Activated CD4-positive, alpha-beta T cell treated with anti-CD3 and anti-CD28 coated beads, Interleukin-2, amount 10 ng/mL, durations not matched to agents 7 days and 5 days (primary cell): Measurements from ENCODE around the gene ENAH. TPM values are rescaled to one million over a fixed set of nuclear protein-coding genes. Genes with fewer than 3 reads are reported as not detected.
A peak's percentile ranks its signal among the peaks of the same experiment; 100 is the strongest.
"Not testable (repeated sequence)": the region's sequence is repeated elsewhere in the genome, so short reads cannot be mapped to it uniquely, and the experiment has no call there.

ENCODE experiments used
- CTCF ChIA-PET: fragments of 350-600 bp; sonication (Branson Sonifier 250); formaldehyde crosslinking; loops from one replicate; lab custom pipeline; 2021; ENCODE audit warnings: antibody characterized with exemption; lab: Charles Lee
- POLR2A ChIA-PET: fragments of 350-600 bp; sonication (Branson Sonifier 250); formaldehyde crosslinking; loops from one replicate; lab custom pipeline; 2021; ENCODE audit warnings: antibody characterized with exemption; lab: Charles Lee
- DNase-seq: peaks from one replicate; pipeline ENCODE4 v3.0.0-alpha.2; 2020
- H3K27ac Mint-ChIP-seq: one replicate; pipeline ENCODE4 v1.8.0; 2021; ENCODE audit warnings: mild to moderate bottlenecking, moderate library complexity, mixed read lengths
- H3K27me3 Mint-ChIP-seq: one replicate; pipeline ENCODE4 v1.8.0; 2021; ENCODE audit warnings: mixed read lengths
- H3K36me3 Mint-ChIP-seq: one replicate; pipeline ENCODE4 v1.8.0; 2021; ENCODE audit warnings: low read depth, mixed read lengths
- H3K4me1 Mint-ChIP-seq: one replicate; pipeline ENCODE4 v1.8.0; 2021; ENCODE audit warnings: mixed read lengths
- H3K4me3 Mint-ChIP-seq: one replicate; pipeline ENCODE4 v1.8.0; 2021; ENCODE audit warnings: mild to moderate bottlenecking, moderate library complexity, mixed read lengths
- H3K9me3 Mint-ChIP-seq: one replicate; pipeline ENCODE4 v1.8.0; 2021; ENCODE audit warnings: mixed read lengths
- total RNA-seq, 2 experiments: library from RNA; stranded (reverse); gene quantifications; one replicate each; pipeline ENCODE4 v1.2.3, GENCODE V29; 2021

ENAH gene
- total RNA-seq, 2 experiments from 2014 or later: not detected

GRCh38 chr1:225473266-225473665 lies 179.7 kb downstream of the ENAH start:
- ChIA-PET POLR2A (interaction anchor here (1.0 kb wide), 1 partner anchor 29 kb away, joined by 3 read pairs; no protein-coding TSS in a partner anchor), CTCF (interaction anchor here (0.9 to 2.1 kb wide), 7 partner anchors 8 to 329 kb away, joined by 3 to 7 read pairs (median 3); partner anchors contain the start of gene SRP9)
- H3K27ac Mint-ChIP-seq: peak overlapping the region; percentile 37
- not testable (repeated sequence) for H3K9me3 Mint-ChIP-seq, H3K4me3 Mint-ChIP-seq, H3K36me3 Mint-ChIP-seq, H3K27me3 Mint-ChIP-seq
- peak; percentile 35 for DNase-seq
- H3K4me1 Mint-ChIP-seq: peaks cover 69% of the 10 kb centered on the region

- CTCF ChIA-PET: interaction anchor here (0.6 to 1.9 kb wide), 7 partner anchors 11 to 504 kb away, joined by 3 to 5 read pairs (median 3); partner anchors contain the start of gene SRP9
- no peak overlapping the region for H3K27ac Mint-ChIP-seq
- H3K4me3 Mint-ChIP-seq: no peak overlapping the region
- POLR2A ChIA-PET: no interaction called here
- H3K4me1 Mint-ChIP-seq: peaks cover 60% of the 10 kb centered on the region
- DNase-seq: no peak
- peaks cover 6% of the 10 kb centered on the region for H3K9me3 Mint-ChIP-seq
- H3K36me3 Mint-ChIP-seq: peaks cover 5% of the 10 kb centered on the region
- H3K27me3 Mint-ChIP-seq: no peaks in the 10 kb centered on the region
Measured at GRCh38 chr1:225471453-225472301, 181.2 kb downstream of the ENAH start.

- CTCF ChIA-PET: interaction anchor here (0.6 to 1.9 kb wide), 6 partner anchors 11 to 504 kb away, joined by 3 to 4 read pairs (median 3); no protein-coding TSS in a partner anchor
- H3K4me1 Mint-ChIP-seq: peaks cover 59% of the 10 kb centered on the region
- DNase-seq: no peak
- POLR2A ChIA-PET: no interaction called here
- H3K4me3 Mint-ChIP-seq: no peak overlapping the region
- peak overlapping the region; percentile 47 for H3K27ac Mint-ChIP-seq
- H3K36me3 Mint-ChIP-seq: peaks cover 3% of the 10 kb centered on the region
- no peaks in the 10 kb centered on the region for H3K27me3 Mint-ChIP-seq
- H3K9me3 Mint-ChIP-seq: peaks cover 3% of the 10 kb centered on the region
Measured at GRCh38 chr1:225471109-225471452, 181.8 kb downstream of the ENAH start.

GRCh38 chr1:225470211-225471108 lies 182.5 kb downstream of the ENAH start:
- Mint-ChIP-seq H3K4me3 (no peak overlapping the region), H3K9me3 (peaks cover 3% of the 10 kb centered on the region), H3K4me1 (peaks cover 60% of the 10 kb centered on the region), H3K27ac (peak overlapping the region; percentile 36), H3K36me3 (peaks cover 3% of the 10 kb centered on the region), H3K27me3 (no peaks in the 10 kb centered on the region)
- ChIA-PET POLR2A (no interaction called here), CTCF (interaction anchor here (0.6 to 1.9 kb wide), 3 partner anchors 15 to 159 kb away, joined by 3 to 4 read pairs (median 3); no protein-coding TSS in a partner anchor)
- DNase-seq: no peak

GRCh38 chr1:225469051-225469450 lies 183.9 kb downstream of the ENAH start:
- no peak for DNase-seq
- Mint-ChIP-seq H3K4me3 (peak overlapping the region; percentile 89), H3K4me1 (peaks cover 62% of the 10 kb centered on the region), H3K36me3 (peaks cover 3% of the 10 kb centered on the region), H3K9me3 (peaks cover 3% of the 10 kb centered on the region), H3K27me3 (no peaks in the 10 kb centered on the region), H3K27ac (peak overlapping the region; percentile 99)
- ChIA-PET POLR2A (interaction anchor here (2.1 kb wide), 1 partner anchor 308 kb away, joined by 6 read pairs; the partner anchor contains the start of gene SRP9), CTCF (interaction anchor here (0.6 to 3.4 kb wide), 6 partner anchors 9 to 1614 kb away, joined by 3 to 14 read pairs (median 4); no protein-coding TSS in a partner anchor)

GRCh38 chr1:225468270-225469020 lies 184.5 kb downstream of the ENAH start:
- ChIA-PET CTCF (interaction anchor here (0.6 to 3.4 kb wide), 11 partner anchors 10 to 1613 kb away, joined by 3 to 14 read pairs (median 3); partner anchors contain the start of genes LBR and SRP9), POLR2A (interaction anchor here (0.6 to 2.1 kb wide), 7 partner anchors 14 to 1271 kb away, joined by 3 to 9 read pairs (median 4); partner anchors contain the start of genes H3-3A, LBR and SRP9)
- Mint-ChIP-seq H3K27me3 (no peaks in the 10 kb centered on the region), H3K36me3 (peaks cover 3% of the 10 kb centered on the region), H3K27ac (peak overlapping the region; percentile 99), H3K9me3 (peaks cover 2% of the 10 kb centered on the region), H3K4me3 (peak overlapping the region; percentile 89), H3K4me1 (peaks cover 65% of the 10 kb centered on the region)
- peak; percentile 41 for DNase-seq

GRCh38 chr1:225467193-225468020 lies 185.5 kb downstream of the ENAH start:
- POLR2A ChIA-PET: interaction anchor here (0.6 to 2.1 kb wide), 9 partner anchors 13 to 1272 kb away, joined by 3 to 9 read pairs (median 4); partner anchors contain the start of genes H3-3A, LBR, PYCR2 and SRP9
- Mint-ChIP-seq H3K36me3 (peaks cover 3% of the 10 kb centered on the region), H3K4me3 (peak overlapping the region; percentile 89), H3K4me1 (peaks cover 68% of the 10 kb centered on the region), H3K27ac (peak overlapping the region; percentile 99), H3K9me3 (no peaks in the 10 kb centered on the region), H3K27me3 (no peaks in the 10 kb centered on the region)
- CTCF ChIA-PET: interaction anchor here (0.6 to 3.4 kb wide), 11 partner anchors 11 to 520 kb away, joined by 3 to 14 read pairs (median 3); partner anchors contain the start of genes LBR and SRP9
- peak; percentile 92 for DNase-seq

GRCh38 chr1:225466848-225467192 lies 186.1 kb downstream of the ENAH start:
- Mint-ChIP-seq H3K4me1 (peaks cover 70% of the 10 kb centered on the region), H3K4me3 (peak overlapping the region; percentile 89), H3K27ac (peak overlapping the region; percentile 99), H3K36me3 (peaks cover 3% of the 10 kb centered on the region), H3K27me3 (no peaks in the 10 kb centered on the region), H3K9me3 (no peaks in the 10 kb centered on the region)
- no peak for DNase-seq
- ChIA-PET CTCF (interaction anchor here (0.6 to 3.4 kb wide), 8 partner anchors 12 to 521 kb away, joined by 3 to 14 read pairs (median 4); partner anchors contain the start of gene SRP9), POLR2A (interaction anchor here (1.0 to 1.4 kb wide), 2 partner anchors 43 to 457 kb away, joined by 3 to 4 read pairs; partner anchors contain the start of gene PYCR2)

- DNase-seq: no peak
- Mint-ChIP-seq H3K36me3 (peaks cover 3% of the 10 kb centered on the region), H3K27me3 (no peaks in the 10 kb centered on the region), H3K9me3 (no peaks in the 10 kb centered on the region), H3K4me1 (peaks cover 76% of the 10 kb centered on the region), H3K27ac (peak overlapping the region; percentile 99), H3K4me3 (no peak overlapping the region)
- ChIA-PET CTCF (interaction anchor here (1.7 to 2.4 kb wide), 3 partner anchors 8 to 22 kb away, joined by 4 to 7 read pairs (median 6); no protein-coding TSS in a partner anchor), POLR2A (no interaction called here)
Measured at GRCh38 chr1:225465793-225466517, 187.0 kb downstream of the ENAH start.
